ENCODE measurements around the gene IFT88.

- TF ChIP-seq EZH2 (IDR thresholded peaks at IDR 0.05; ENCODE audit: borderline replicate concordance, low read depth, low read length, poor library complexity, severe bottlenecking) = no peak
- no peak for TF ChIP-seq CTCF (conservative IDR thresholded peaks at IDR 0.05; ENCODE audit: low read depth, low read length)
These were observed 101.0 kb downstream of the IFT88 start for GRCh38 chr13:20667857-20668437.
